Fibroblast of lung (primary cell): Measurements from ENCODE around the gene LRCOL1. TPM values are rescaled to one million over a fixed set of nuclear protein-coding genes. Genes with fewer than 3 reads are reported as not detected.

ENCODE experiments used
- DNase-seq, 2 donors: peaks; one replicate each; pipeline versions ENCODE4 v3.0.0 to v3.0.0-alpha.2; 2010; ENCODE audit warnings: low read depth in 2 of 2
- H2AFZ ChIP-seq: 2 replicates; pipeline ENCODE4 v1.5.1; 2012; ENCODE audit warnings: low read length, control low read depth, inconsistent platforms
- H3K27ac ChIP-seq: 2 replicates; pipeline ENCODE4 v1.5.1; 2011; ENCODE audit warnings: low read length, control low read depth; ENCODE audit not compliant: insufficient read depth
- H3K27me3 ChIP-seq: 2 replicates; pipeline ENCODE4 v1.5.1; 2011; ENCODE audit warnings: mild to moderate bottlenecking, low read length; ENCODE audit not compliant: control insufficient read depth, insufficient read depth
- H3K36me3 ChIP-seq: 2 replicates; pipeline ENCODE4 v1.5.1; 2011; ENCODE audit warnings: low read length; ENCODE audit not compliant: control insufficient read depth, insufficient read depth
- H3K4me1 ChIP-seq: 2 replicates; pipeline ENCODE4 v1.5.1; 2011; ENCODE audit warnings: low read length; ENCODE audit not compliant: control insufficient read depth, insufficient read depth; ENCODE audit errors: extremely low read depth
- H3K4me2 ChIP-seq: 2 replicates; pipeline ENCODE4 v1.5.1; 2011; ENCODE audit warnings: low read length, control low read depth; ENCODE audit not compliant: insufficient read depth; ENCODE audit errors: extremely low read depth
- H3K4me3 ChIP-seq, 4 experiments: fragments of 200-600 bp in 1 of 4; sonication (generic) in 1 of 4; replicated peaks in 1 of 4; 2 replicates each; pipeline ENCODE4 v1.5.1; 2011 to 2016; ENCODE audit warnings: low read length in 4 of 4, low read depth in 3 of 4, mild to moderate bottlenecking in 3 of 4, control low read depth in 2 of 4, inconsistent platforms in 1 of 4, mixed read lengths in 1 of 4; ENCODE audit not compliant: insufficient read depth in 1 of 4; ENCODE audit errors: control extremely low read depth in 1 of 4
- H3K79me2 ChIP-seq: 2 replicates; pipeline ENCODE4 v1.5.1; 2012; ENCODE audit warnings: mild to moderate bottlenecking, low read length, inconsistent platforms; ENCODE audit not compliant: control insufficient read depth, insufficient read depth
- H3K9ac ChIP-seq: 2 replicates; pipeline ENCODE4 v1.5.1; 2011; ENCODE audit warnings: mild to moderate bottlenecking, low read length, control low read depth; ENCODE audit not compliant: insufficient read depth
- H3K9me3 ChIP-seq: 2 replicates; pipeline ENCODE4 v1.5.1; 2012; ENCODE audit warnings: low read depth, low read length; ENCODE audit not compliant: control insufficient read depth, insufficient read depth
- H4K20me1 ChIP-seq: 2 replicates; pipeline ENCODE4 v1.5.1; 2011; ENCODE audit warnings: low read length; ENCODE audit not compliant: control insufficient read depth, insufficient read depth; ENCODE audit errors: extremely low read depth
- CTCF ChIP-seq, 2 donors: IDR thresholded peaks in 1 of 2; conservative IDR thresholded peaks in 1 of 2; 1 replicate in 1 of 2; 2 replicates in 1 of 2; pipeline ENCODE4 v1.5.1; 2011 to 2012; ENCODE audit warnings: low read length in 2 of 2, control low read depth in 1 of 2, inconsistent platforms in 1 of 2, low read depth in 1 of 2, mild to moderate bottlenecking in 1 of 2
- EZH2 ChIP-seq: IDR thresholded peaks from 2 replicates; pipeline ENCODE4 v1.5.1; 2012; ENCODE audit warnings: low read length, control low read depth, mild to moderate bottlenecking; ENCODE audit errors: missing control alignments
- polyA plus RNA-seq, 2 donors: library from polyadenylated mRNA; depleted of rRNA in 1 of 2; stranded (reverse) in 1 of 2; unstranded in 1 of 2; fragments of >200 nt; gene quantifications; 2 replicates each; pipeline ENCODE4 v1.2.1, GENCODE V29; 2011 to 2012; ENCODE audit warnings: missing spikeins in 1 of 2
- total RNA-seq: library from RNA; depleted of rRNA; stranded (reverse); fragments of >200 nt; gene quantifications from 2 replicates; pipeline ENCODE4 v1.2.1, GENCODE V29; 2014

The LRCOL1 gene
- total and polyA plus RNA-seq, 2 donors (not counting 1 experiment from before 2014, with no cell fraction given): 0.17 TPM; not detected in 1

- no peak overlapping the region for H3K27ac ChIP-seq
- no peak overlapping the region for H2AFZ ChIP-seq
- H3K79me2 ChIP-seq: no peaks in the 10 kb centered on the region
- H3K4me3 ChIP-seq: no peak overlapping the region
- no peaks in the 10 kb centered on the region for H3K4me1 ChIP-seq
- H3K27me3 ChIP-seq: no peaks in the 10 kb centered on the region
- no peak overlapping the region for H3K9ac ChIP-seq
- H4K20me1 ChIP-seq: no peaks in the 10 kb centered on the region
- no peak overlapping the region for H3K4me2 ChIP-seq
- peaks cover 4% of the 10 kb centered on the region for H3K36me3 ChIP-seq
- DNase-seq: no peak
- TF ChIP-seq CTCF (conservative IDR thresholded peaks at IDR 0.05 in 1 of 2, IDR thresholded peaks at IDR 0.05 in 1 of 2; ENCODE audit: low read depth in 1 of 2, low read length in 2 of 2): no peak
- no peak for TF ChIP-seq EZH2
- H3K9me3 ChIP-seq: no peaks in the 10 kb centered on the region
Measured at GRCh38 chr12:132581348-132582057, 28.9 kb downstream of the LRCOL1 start.

DNA sequence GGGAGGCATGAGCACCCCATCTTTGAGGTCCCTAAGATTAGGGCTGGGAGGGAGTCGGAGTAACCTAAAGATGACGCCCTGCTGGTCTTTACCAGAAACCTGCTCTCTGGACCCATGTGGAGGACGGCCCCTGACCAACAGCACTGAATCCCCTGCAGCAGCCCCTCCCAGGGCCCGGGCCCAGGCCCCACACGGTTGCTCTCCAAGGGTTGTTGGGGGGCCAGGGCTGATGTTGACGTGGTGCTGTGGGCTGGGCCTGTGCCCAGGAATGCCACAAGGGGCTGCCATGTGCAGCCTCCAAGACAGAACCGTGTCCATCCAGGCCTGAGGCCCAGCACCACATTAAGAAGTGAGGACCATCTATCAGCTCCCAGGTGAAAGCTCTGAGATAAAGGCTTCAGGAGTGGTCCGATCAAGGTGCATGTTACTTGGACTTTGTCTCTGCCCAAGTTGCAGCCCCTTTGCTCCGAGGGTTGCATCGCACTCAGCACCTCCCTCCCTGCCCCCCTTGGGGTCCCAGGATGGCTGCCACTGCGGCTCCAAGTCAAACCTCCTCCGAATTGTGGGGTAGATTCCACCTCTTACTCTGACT lies 29.6 kb downstream of the LRCOL1 start:
- no peak overlapping the region for H3K27ac ChIP-seq
- H3K4me3 ChIP-seq: no peak overlapping the region
- peaks cover 4% of the 10 kb centered on the region for H3K36me3 ChIP-seq
- no peaks in the 10 kb centered on the region for H3K4me1 ChIP-seq
- H3K9me3 ChIP-seq: no peaks in the 10 kb centered on the region
- no peaks in the 10 kb centered on the region for H4K20me1 ChIP-seq
- TF ChIP-seq CTCF (conservative IDR thresholded peaks at IDR 0.05 in 1 of 2, IDR thresholded peaks at IDR 0.05 in 1 of 2; ENCODE audit: low read depth in 1 of 2, low read length in 2 of 2) (no peak), EZH2 (no peak)
- no peaks in the 10 kb centered on the region for H3K27me3 ChIP-seq
- no peak overlapping the region for H2AFZ ChIP-seq
- no peak overlapping the region for H3K9ac ChIP-seq
- no peak for DNase-seq
- H3K4me2 ChIP-seq: no peak overlapping the region
- no peaks in the 10 kb centered on the region for H3K79me2 ChIP-seq

DNA sequence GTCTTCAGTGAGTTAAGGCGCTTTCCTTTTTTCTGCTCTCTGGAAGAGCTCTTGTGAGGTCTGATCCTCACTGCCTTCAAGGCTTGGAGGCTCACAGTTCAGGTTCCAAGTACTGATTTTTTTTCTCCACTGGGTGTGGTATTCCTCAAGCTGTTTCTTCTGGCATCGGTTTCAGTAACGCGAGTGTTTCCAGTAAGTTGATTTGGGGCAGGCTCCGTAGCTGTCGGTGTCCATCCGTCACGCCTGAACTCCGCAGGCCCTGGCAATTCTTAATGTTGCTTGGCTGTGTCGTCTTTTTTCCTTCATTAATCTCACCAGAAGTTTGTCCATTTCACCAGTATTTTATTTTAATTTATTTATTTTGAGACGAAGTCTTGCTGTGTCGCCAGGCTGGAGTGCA lies 30.6 kb downstream of the LRCOL1 start:
- H4K20me1 ChIP-seq: no peaks in the 10 kb centered on the region
- H3K36me3 ChIP-seq: peaks cover 4% of the 10 kb centered on the region
- no peaks in the 10 kb centered on the region for H3K4me1 ChIP-seq
- H3K4me3 ChIP-seq: no peak overlapping the region
- no peak overlapping the region for H3K4me2 ChIP-seq
- no peaks in the 10 kb centered on the region for H3K27me3 ChIP-seq
- H3K9ac ChIP-seq: no peak overlapping the region
- no peaks in the 10 kb centered on the region for H3K79me2 ChIP-seq
- H2AFZ ChIP-seq: no peak overlapping the region
- H3K27ac ChIP-seq: no peak overlapping the region
- TF ChIP-seq CTCF (conservative IDR thresholded peaks at IDR 0.05 in 1 of 2, IDR thresholded peaks at IDR 0.05 in 1 of 2; ENCODE audit: low read depth in 1 of 2, low read length in 2 of 2): no peak
- TF ChIP-seq EZH2: no peak
- DNase-seq: peak in 1 of 2 donors; percentile 33
- no peaks in the 10 kb centered on the region for H3K9me3 ChIP-seq
